Liver (tissue), 3 donors: ENCODE results near the gene AFMID.

Experiments
- ATF3 ChIP-seq: IDR thresholded peaks from 2 replicates; pipeline ENCODE4 v1.6.1; 2016; ENCODE audit warnings: antibody characterized with exemption
- CTCF ChIP-seq: fragments of 150-350 bp; IDR thresholded peaks from 2 replicates; pipeline ENCODE4 v1.5.1; 2017; ENCODE audit warnings: improper control_type of control experiment, low read depth, low read length; ENCODE audit not compliant: missing input control
- FOXA2 ChIP-seq: IDR thresholded peaks from 2 replicates; pipeline ENCODE4 v1.6.1; 2016; ENCODE audit warnings: antibody characterized with exemption
- GABPA ChIP-seq, 2 donors: IDR thresholded peaks in 1 of 2; conservative IDR thresholded peaks in 1 of 2; 2 replicates each; pipeline ENCODE4 v1.6.1; 2016; ENCODE audit warnings: antibody characterized with exemption in 2 of 2, mild to moderate bottlenecking in 1 of 2, moderate library complexity in 1 of 2
- HNF4A ChIP-seq, 2 donors: conservative IDR thresholded peaks; 2 replicates each; pipeline ENCODE4 v1.6.1; 2016; ENCODE audit warnings: antibody characterized with exemption in 2 of 2, mild to moderate bottlenecking in 2 of 2
- JUND ChIP-seq, 2 donors: IDR thresholded peaks; 2 replicates each; pipeline ENCODE4 v1.6.1; 2016; ENCODE audit warnings: antibody characterized with exemption in 2 of 2
- RAD21 ChIP-seq, 2 donors: IDR thresholded peaks; 2 replicates each; pipeline ENCODE4 v1.6.1; 2016; ENCODE audit warnings: antibody characterized with exemption in 2 of 2, mild to moderate bottlenecking in 2 of 2
- RXRA ChIP-seq, 2 donors: IDR thresholded peaks; 2 replicates each; pipeline ENCODE4 v1.6.1; 2017 to 2018; ENCODE audit warnings: antibody characterized with exemption in 2 of 2, mild to moderate bottlenecking in 1 of 2
- SP1 ChIP-seq: IDR thresholded peaks from 2 replicates; pipeline ENCODE4 v1.6.1; 2018; ENCODE audit warnings: antibody characterized with exemption, mild to moderate bottlenecking
- TAF1 ChIP-seq: conservative IDR thresholded peaks from 2 replicates; pipeline ENCODE4 v1.6.1; 2016; ENCODE audit warnings: antibody characterized with exemption, mild to moderate bottlenecking
- ZBTB33 ChIP-seq: IDR thresholded peaks from 2 replicates; pipeline ENCODE4 v1.6.1; 2016; ENCODE audit warnings: antibody characterized with exemption
- TF ChIP-seq, protein P1 (sequence below): IDR thresholded peaks from 2 replicates; pipeline ENCODE4 v1.6.1; 2016; ENCODE audit warnings: antibody characterized with exemption
- TF ChIP-seq, protein P2 (sequence below): IDR thresholded peaks from 2 replicates; pipeline ENCODE4 v1.6.1; 2016; ENCODE audit warnings: antibody characterized with exemption, mild to moderate bottlenecking
- donor health status: healthy.
- donor health status: healthy.

- no peak for TF ChIP-seq CTCF
- TF ChIP-seq RAD21 (IDR thresholded peaks at IDR 0.05): no peak
- TF ChIP-seq, protein P1, sequence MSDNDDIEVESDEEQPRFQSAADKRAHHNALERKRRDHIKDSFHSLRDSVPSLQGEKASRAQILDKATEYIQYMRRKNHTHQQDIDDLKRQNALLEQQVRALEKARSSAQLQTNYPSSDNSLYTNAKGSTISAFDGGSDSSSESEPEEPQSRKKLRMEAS: no peak
- TF ChIP-seq JUND (IDR thresholded peaks at IDR 0.05): no peak
- no peak for TF ChIP-seq SP1
- TF ChIP-seq ZBTB33: no peak
- TF ChIP-seq, protein P2, sequence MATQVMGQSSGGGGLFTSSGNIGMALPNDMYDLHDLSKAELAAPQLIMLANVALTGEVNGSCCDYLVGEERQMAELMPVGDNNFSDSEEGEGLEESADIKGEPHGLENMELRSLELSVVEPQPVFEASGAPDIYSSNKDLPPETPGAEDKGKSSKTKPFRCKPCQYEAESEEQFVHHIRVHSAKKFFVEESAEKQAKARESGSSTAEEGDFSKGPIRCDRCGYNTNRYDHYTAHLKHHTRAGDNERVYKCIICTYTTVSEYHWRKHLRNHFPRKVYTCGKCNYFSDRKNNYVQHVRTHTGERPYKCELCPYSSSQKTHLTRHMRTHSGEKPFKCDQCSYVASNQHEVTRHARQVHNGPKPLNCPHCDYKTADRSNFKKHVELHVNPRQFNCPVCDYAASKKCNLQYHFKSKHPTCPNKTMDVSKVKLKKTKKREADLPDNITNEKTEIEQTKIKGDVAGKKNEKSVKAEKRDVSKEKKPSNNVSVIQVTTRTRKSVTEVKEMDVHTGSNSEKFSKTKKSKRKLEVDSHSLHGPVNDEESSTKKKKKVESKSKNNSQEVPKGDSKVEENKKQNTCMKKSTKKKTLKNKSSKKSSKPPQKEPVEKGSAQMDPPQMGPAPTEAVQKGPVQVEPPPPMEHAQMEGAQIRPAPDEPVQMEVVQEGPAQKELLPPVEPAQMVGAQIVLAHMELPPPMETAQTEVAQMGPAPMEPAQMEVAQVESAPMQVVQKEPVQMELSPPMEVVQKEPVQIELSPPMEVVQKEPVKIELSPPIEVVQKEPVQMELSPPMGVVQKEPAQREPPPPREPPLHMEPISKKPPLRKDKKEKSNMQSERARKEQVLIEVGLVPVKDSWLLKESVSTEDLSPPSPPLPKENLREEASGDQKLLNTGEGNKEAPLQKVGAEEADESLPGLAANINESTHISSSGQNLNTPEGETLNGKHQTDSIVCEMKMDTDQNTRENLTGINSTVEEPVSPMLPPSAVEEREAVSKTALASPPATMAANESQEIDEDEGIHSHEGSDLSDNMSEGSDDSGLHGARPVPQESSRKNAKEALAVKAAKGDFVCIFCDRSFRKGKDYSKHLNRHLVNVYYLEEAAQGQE: no peak
- no peak for TF ChIP-seq HNF4A (conservative IDR thresholded peaks at IDR 0.05)
- TF ChIP-seq GABPA (IDR thresholded peaks at IDR 0.05 in 1 of 2, conservative IDR thresholded peaks at IDR 0.05 in 1 of 2): no peak
- no peak for TF ChIP-seq RXRA (IDR thresholded peaks at IDR 0.05)
- no peak for TF ChIP-seq TAF1
- no peak for TF ChIP-seq ATF3
- TF ChIP-seq FOXA2: no peak
Observed at GRCh38 chr17:78252701-78253635, 65.8 kb downstream of the AFMID start.
